B cell (primary cell): Measurements from ENCODE around the gene CHIT1.

Experiments
- CTCF ChIP-seq: fragments of 200-600 bp; IDR thresholded peaks from one replicate; pipeline ENCODE4 v1.8.0; 2022; ENCODE audit warnings: antibody characterized with exemption, mild to moderate bottlenecking
- EZH2 ChIP-seq: IDR thresholded peaks from 2 replicates; pipeline ENCODE4 v1.6.1; 2012; ENCODE audit warnings: borderline replicate concordance, low read depth, mild to moderate bottlenecking, moderate library complexity, low read length; ENCODE audit not compliant: insufficient read depth, poor library complexity, severe bottlenecking

GRCh38 chr1:203223012-203223775, 6.3 kb downstream of the CHIT1 start:
- TF ChIP-seq CTCF: no peak
- no peak for TF ChIP-seq EZH2
